ENCODE measurements around the gene KPNA3.

The KPNA3 gene

GRCh38 chr13:49667773-49668172, 124.7 kb downstream of the KPNA3 start:
- TF ChIP-seq, protein P1, sequence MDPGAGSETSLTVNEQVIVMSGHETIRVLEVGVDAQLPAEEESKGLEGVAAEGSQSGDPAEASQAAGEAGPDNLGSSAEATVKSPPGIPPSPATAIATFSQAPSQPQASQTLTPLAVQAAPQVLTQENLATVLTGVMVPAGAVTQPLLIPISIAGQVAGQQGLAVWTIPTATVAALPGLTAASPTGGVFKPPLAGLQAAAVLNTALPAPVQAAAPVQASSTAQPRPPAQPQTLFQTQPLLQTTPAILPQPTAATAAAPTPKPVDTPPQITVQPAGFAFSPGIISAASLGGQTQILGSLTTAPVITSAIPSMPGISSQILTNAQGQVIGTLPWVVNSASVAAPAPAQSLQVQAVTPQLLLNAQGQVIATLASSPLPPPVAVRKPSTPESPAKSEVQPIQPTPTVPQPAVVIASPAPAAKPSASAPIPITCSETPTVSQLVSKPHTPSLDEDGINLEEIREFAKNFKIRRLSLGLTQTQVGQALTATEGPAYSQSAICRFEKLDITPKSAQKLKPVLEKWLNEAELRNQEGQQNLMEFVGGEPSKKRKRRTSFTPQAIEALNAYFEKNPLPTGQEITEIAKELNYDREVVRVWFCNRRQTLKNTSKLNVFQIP (CRISPR knock-in tag; IDR thresholded peaks at IDR 0.05; ENCODE audit: borderline replicate concordance, low read depth): no peak
- TF ChIP-seq ZFP30 (CRISPR knock-in tag; IDR thresholded peaks at IDR 0.05): no peak
- peak; percentile 77 for ATAC-seq

DNA sequence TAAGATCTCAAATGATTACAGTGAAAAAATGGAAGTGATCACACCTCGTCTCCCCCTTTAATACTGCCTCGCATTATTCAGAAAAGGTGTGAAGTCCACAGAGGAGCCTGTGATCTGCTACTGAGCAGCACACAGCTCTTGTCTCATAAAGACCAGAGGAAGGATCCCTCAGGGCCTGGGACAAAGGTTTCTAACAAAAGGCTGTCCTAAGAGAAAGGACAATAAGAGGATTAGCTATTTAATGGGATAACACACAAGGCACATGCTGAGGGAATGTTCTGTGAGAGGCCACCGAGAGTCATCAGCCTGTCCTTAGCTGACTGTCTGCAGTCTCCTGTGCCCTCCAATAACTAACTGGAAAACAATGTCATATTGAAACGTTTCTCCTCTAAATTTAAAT, 127.9 kb downstream of the KPNA3 start:
- no peak for ATAC-seq
- no peak for TF ChIP-seq ARNTL (CRISPR knock-in tag; IDR thresholded peaks at IDR 0.05; ENCODE audit: borderline replicate concordance, low read depth)
- no peak for TF ChIP-seq ISL1 (CRISPR knock-in tag; IDR thresholded peaks at IDR 0.05)
- TF ChIP-seq, protein P2, sequence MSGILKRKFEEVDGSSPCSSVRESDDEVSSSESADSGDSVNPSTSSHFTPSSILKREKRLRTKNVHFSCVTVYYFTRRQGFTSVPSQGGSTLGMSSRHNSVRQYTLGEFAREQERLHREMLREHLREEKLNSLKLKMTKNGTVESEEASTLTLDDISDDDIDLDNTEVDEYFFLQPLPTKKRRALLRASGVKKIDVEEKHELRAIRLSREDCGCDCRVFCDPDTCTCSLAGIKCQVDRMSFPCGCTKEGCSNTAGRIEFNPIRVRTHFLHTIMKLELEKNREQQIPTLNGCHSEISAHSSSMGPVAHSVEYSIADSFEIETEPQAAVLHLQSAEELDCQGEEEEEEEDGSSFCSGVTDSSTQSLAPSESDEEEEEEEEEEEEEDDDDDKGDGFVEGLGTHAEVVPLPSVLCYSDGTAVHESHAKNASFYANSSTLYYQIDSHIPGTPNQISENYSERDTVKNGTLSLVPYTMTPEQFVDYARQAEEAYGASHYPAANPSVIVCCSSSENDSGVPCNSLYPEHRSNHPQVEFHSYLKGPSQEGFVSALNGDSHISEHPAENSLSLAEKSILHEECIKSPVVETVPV (CRISPR knock-in tag; IDR thresholded peaks at IDR 0.05): no peak
- TF ChIP-seq ZFP30 (CRISPR knock-in tag; IDR thresholded peaks at IDR 0.05): no peak
- no peak for TF ChIP-seq GLIS3 (CRISPR knock-in tag; IDR thresholded peaks at IDR 0.05)
- no peak for TF ChIP-seq ZC3H10 (CRISPR knock-in tag; IDR thresholded peaks at IDR 0.05)
- no peak for TF ChIP-seq ZNF70 (CRISPR knock-in tag; IDR thresholded peaks at IDR 0.05)
- TF ChIP-seq ZNF8 (CRISPR knock-in tag; IDR thresholded peaks at IDR 0.05): no peak
- no peak for TF ChIP-seq CREB5 (CRISPR knock-in tag; IDR thresholded peaks at IDR 0.05; ENCODE audit: low read depth)
- no peak for TF ChIP-seq RARB (CRISPR knock-in tag; IDR thresholded peaks at IDR 0.05)
- TF ChIP-seq ZFP3 (CRISPR knock-in tag; IDR thresholded peaks at IDR 0.05): no peak
- TF ChIP-seq SNAI2 (CRISPR knock-in tag; IDR thresholded peaks at IDR 0.05): no peak
- TF ChIP-seq TCF4 (CRISPR knock-in tag; IDR thresholded peaks at IDR 0.05; ENCODE audit: borderline replicate concordance): no peak
- TF ChIP-seq, protein P3, sequence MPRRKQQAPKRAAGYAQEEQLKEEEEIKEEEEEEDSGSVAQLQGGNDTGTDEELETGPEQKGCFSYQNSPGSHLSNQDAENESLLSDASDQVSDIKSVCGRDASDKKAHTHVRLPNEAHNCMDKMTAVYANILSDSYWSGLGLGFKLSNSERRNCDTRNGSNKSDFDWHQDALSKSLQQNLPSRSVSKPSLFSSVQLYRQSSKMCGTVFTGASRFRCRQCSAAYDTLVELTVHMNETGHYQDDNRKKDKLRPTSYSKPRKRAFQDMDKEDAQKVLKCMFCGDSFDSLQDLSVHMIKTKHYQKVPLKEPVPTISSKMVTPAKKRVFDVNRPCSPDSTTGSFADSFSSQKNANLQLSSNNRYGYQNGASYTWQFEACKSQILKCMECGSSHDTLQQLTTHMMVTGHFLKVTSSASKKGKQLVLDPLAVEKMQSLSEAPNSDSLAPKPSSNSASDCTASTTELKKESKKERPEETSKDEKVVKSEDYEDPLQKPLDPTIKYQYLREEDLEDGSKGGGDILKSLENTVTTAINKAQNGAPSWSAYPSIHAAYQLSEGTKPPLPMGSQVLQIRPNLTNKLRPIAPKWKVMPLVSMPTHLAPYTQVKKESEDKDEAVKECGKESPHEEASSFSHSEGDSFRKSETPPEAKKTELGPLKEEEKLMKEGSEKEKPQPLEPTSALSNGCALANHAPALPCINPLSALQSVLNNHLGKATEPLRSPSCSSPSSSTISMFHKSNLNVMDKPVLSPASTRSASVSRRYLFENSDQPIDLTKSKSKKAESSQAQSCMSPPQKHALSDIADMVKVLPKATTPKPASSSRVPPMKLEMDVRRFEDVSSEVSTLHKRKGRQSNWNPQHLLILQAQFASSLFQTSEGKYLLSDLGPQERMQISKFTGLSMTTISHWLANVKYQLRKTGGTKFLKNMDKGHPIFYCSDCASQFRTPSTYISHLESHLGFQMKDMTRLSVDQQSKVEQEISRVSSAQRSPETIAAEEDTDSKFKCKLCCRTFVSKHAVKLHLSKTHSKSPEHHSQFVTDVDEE (CRISPR knock-in tag; IDR thresholded peaks at IDR 0.05): no peak
- TF ChIP-seq, protein P4, sequence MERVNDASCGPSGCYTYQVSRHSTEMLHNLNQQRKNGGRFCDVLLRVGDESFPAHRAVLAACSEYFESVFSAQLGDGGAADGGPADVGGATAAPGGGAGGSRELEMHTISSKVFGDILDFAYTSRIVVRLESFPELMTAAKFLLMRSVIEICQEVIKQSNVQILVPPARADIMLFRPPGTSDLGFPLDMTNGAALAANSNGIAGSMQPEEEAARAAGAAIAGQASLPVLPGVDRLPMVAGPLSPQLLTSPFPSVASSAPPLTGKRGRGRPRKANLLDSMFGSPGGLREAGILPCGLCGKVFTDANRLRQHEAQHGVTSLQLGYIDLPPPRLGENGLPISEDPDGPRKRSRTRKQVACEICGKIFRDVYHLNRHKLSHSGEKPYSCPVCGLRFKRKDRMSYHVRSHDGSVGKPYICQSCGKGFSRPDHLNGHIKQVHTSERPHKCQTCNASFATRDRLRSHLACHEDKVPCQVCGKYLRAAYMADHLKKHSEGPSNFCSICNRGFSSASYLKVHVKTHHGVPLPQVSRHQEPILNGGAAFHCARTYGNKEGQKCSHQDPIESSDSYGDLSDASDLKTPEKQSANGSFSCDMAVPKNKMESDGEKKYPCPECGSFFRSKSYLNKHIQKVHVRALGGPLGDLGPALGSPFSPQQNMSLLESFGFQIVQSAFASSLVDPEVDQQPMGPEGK (CRISPR knock-in tag; IDR thresholded peaks at IDR 0.05; ENCODE audit: borderline replicate concordance): no peak
- no peak for TF ChIP-seq TOX (CRISPR knock-in tag; IDR thresholded peaks at IDR 0.05; ENCODE audit: borderline replicate concordance)
- no peak for TF ChIP-seq ZNF565 (CRISPR knock-in tag; conservative IDR thresholded peaks at IDR 0.05; ENCODE audit: low read depth)
- no peak for TF ChIP-seq PPARA (CRISPR knock-in tag; IDR thresholded peaks at IDR 0.05; ENCODE audit: borderline replicate concordance)
- no peak for TF ChIP-seq OSR1 (CRISPR knock-in tag; IDR thresholded peaks at IDR 0.05)
- TF ChIP-seq BACH2 (CRISPR knock-in tag; IDR thresholded peaks at IDR 0.05; ENCODE audit: borderline replicate concordance): no peak

GRCh38 chr13:49657241-49657641, 135.2 kb downstream of the KPNA3 start:
- ATAC-seq: no peak
- TF ChIP-seq OSR1 (CRISPR knock-in tag; IDR thresholded peaks at IDR 0.05) (no peak), ZNF565 (CRISPR knock-in tag; conservative IDR thresholded peaks at IDR 0.05; ENCODE audit: low read depth) (no peak), ZC3H10 (CRISPR knock-in tag; IDR thresholded peaks at IDR 0.05) (no peak), GLIS3 (CRISPR knock-in tag; IDR thresholded peaks at IDR 0.05) (no peak), ZNF8 (CRISPR knock-in tag; IDR thresholded peaks at IDR 0.05) (no peak), CREB5 (CRISPR knock-in tag; IDR thresholded peaks at IDR 0.05; ENCODE audit: low read depth) (no peak)
- TF ChIP-seq, protein P3 (CRISPR knock-in tag; IDR thresholded peaks at IDR 0.05): no peak
- TF ChIP-seq, protein P4 (CRISPR knock-in tag; IDR thresholded peaks at IDR 0.05; ENCODE audit: borderline replicate concordance): no peak

All from SK-N-SH treated with all-trans-retinoic acid at 6 μM for 48 hours (cell line).